Astrocyte of the spinal cord (primary cell): ENCODE results near the gene CLDN17.

Experiments
- DNase-seq: peaks from one replicate; pipeline ENCODE4 v3.0.0; 2011; ENCODE audit warnings: low read depth, low spot score
- H3K4me3 ChIP-seq: 2 replicates; pipeline ENCODE4 v1.5.1; 2011; ENCODE audit warnings: low read depth, mild to moderate bottlenecking, low read length, moderate library complexity
- CTCF ChIP-seq: IDR thresholded peaks from 2 replicates; pipeline ENCODE4 v1.5.1; 2012; ENCODE audit warnings: low read depth, mild to moderate bottlenecking, low read length, inconsistent platforms
- in situ Hi-C: cut with HindIII; loops from 2 replicates; pipeline ENCODE4 v1.10.0; 2017; ENCODE audit warnings: low sequenced_read_pairs

Gene CLDN17

GRCh38 chr21:30166705-30167104 lies at the start of gene CLDN17:
Gene CLDN17 (minus strand): TSS chr21:30166805. CDS start chr21:30166617, 188 bp downstream.
- in situ Hi-C loops, result no loop called here
- no peak for DNase-seq
- no peak within 1 kb of the TSS for H3K4me3 ChIP-seq
- no peak for TF ChIP-seq CTCF

- no peak within 1 kb of the TSS for H3K4me3 ChIP-seq
- in situ Hi-C loops, result no loop called here
- no peak for TF ChIP-seq CTCF
- DNase-seq, result no peak
Measured at GRCh38 chr21:30216041-30216723, 49.6 kb upstream of the CLDN17 start, which contains the start of gene CLDN8. Gene CLDN8 (minus strand): TSS chr21:30216097. CDS start chr21:30215925, 172 bp downstream.

- no peak for TF ChIP-seq CTCF
- DNase-seq, result no peak
- in situ Hi-C loops, result no loop called here
- no peak overlapping the region for H3K4me3 ChIP-seq
Measured at GRCh38 chr21:30211071-30211470, 44.5 kb upstream of the CLDN17 start.

GRCh38 chr21:30209601-30210000 lies 43.0 kb upstream of the CLDN17 start:
- no peak for TF ChIP-seq CTCF
- no peak for DNase-seq
- no peak overlapping the region for H3K4me3 ChIP-seq
- in situ Hi-C loops, result no loop called here

- H3K4me3 ChIP-seq, result no peak overlapping the region
- in situ Hi-C loops, result no loop called here
- DNase-seq, result no peak
- no peak for TF ChIP-seq CTCF
Measured at GRCh38 chr21:30207252-30207579, 40.6 kb upstream of the CLDN17 start.

GRCh38 chr21:30206551-30207251 lies 40.1 kb upstream of the CLDN17 start:
- in situ Hi-C loops, result no loop called here
- DNase-seq, result peak; percentile 5
- H3K4me3 ChIP-seq, result no peak overlapping the region
- TF ChIP-seq CTCF, result no peak
